Stimulated activated CD4-positive, alpha-beta T cell treated with anti-CD3 and anti-CD28 coated beads, Interleukin-1b, Interleukin-23, amount 100 ng/mL, for 24 hours (primary cell): Measurements from ENCODE around the gene PAPSS2.

Experiments
- DNase-seq, 4 experiments: peaks; one replicate each; pipeline ENCODE4 v3.0.0-alpha.2; 2020; ENCODE audit warnings: low read depth in 4 of 4, low spot score in 1 of 4

The PAPSS2 gene

DNA sequence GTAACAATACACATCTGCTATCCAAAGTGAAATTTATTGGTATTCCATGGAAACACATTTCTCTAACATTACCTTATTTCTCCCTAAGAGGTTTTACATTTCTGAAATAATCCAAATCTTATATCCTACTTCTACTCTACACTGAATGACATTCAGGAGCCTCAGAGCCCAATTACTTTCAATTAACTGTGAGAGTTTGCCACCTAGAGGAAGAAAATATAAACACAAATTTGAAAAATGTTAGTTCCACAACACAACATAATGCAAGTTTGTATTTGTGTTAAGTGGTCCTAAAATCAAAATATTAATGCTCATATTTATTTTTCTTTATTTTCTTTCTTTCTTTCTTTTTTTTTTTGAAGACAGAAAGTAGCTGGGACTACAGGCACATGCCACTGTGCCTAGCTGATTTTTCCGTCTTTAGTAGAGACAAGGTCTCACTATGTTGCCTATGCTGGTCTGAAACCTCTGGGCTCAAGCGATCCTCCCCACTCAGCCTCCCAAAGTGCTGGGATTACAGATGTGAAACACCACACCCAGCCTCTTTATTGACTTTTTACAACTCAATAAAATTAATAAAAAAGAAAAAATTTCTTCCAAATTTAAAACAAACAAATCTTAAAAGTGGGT lies 112.3 kb downstream of the PAPSS2 start:
- DNase-seq: no peak

DNA sequence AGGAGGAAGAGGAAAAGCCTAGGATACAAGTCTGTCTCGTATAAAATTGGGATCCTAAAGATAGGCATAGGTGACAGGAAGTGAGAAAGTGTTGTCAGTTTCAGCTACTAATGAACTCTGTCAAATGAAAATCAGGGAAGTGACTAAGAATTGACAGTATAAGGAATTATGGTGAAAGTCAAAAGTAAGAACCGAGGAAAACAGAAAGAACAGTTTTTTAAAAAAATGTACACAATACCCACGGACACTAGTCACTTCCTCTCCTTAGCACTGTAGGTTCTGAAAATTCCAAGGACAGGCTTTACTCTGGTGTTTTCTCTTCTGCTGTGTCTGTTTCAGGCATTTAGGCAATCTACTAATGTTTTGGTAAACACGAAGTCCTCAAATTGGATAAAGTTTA lies 116.1 kb downstream of the PAPSS2 start:
- DNase-seq: no peak

GRCh38 chr10:87776328-87776727 lies 116.7 kb downstream of the PAPSS2 start:
- DNase-seq: no peak

DNA sequence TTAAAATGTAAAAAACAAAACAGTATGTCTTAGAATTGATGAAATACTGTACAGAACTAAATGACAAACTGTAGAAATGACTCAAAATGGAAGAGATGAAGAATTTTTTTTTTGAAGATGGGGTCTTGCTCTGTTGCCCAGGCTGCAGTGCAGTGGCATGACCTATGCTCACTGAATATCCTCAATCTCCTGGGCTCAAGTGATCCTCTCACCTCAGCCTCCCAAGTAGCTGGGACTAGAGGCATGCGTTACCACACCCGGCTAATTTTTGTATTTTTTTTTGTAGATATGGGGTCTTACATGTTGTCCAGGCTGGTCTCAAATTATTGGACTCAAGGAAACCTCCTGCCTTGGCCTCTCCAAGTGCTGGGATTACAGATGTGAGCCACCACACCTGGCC lies 121.9 kb downstream of the PAPSS2 start:
- no peak for DNase-seq

DNA sequence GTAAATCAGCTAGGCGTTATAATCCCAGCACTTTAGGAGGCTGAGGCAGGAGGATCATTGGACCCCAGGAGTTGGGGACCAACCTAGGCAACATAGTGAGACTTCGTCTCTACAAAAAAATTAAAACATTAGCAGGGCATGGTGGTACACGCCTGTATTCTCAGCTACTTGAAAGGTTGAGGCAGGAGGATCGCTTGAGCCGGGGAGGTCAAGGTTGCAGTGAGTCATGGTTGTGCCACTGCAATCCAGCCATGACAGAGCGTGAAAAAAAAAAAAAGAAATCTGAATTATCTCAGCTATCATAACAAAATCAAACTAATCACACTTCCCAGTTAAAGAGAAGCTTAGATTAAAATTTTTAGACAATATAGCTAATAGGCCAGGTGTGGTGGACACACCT lies 123.0 kb downstream of the PAPSS2 start:
- DNase-seq: no peak

DNA sequence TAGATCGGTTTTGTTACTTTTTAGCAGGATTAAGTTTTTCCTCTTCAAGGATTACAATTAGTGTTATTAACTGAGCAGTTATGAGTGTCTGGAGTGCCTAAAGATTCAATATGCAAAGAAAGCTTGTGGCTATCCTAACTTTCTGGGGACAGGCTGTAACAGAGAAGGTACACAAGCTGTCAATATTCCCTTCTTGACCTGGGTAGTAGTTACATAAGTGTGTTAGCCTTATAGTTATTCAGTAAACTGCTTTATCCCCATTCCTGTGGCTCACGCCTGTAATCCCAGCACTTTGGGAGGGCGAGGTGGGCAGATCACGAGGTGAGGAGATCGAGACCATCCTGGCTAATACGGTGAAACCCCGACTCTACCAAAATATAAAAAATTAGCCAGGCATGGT lies 126.7 kb downstream of the PAPSS2 start:
- DNase-seq: no peak

DNA sequence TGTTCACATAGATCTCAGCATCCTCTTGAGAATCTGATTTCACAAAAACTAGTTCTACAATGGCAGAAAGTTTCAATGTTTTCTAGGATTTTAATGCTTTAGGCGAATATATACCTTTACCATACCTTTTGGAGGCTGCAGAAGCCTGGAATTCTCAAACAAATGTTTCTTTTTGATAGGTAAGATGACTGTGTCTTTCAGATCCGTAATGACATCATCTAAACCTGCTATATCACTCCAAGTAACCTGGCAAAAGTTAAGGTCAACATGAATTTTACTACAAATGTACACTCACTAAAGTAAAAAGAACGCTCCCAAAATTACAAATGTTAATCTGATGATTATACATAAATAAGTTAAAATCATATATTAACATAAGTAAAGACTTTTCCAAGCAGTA lies 130.5 kb downstream of the PAPSS2 start:
- DNase-seq: no peak

DNA sequence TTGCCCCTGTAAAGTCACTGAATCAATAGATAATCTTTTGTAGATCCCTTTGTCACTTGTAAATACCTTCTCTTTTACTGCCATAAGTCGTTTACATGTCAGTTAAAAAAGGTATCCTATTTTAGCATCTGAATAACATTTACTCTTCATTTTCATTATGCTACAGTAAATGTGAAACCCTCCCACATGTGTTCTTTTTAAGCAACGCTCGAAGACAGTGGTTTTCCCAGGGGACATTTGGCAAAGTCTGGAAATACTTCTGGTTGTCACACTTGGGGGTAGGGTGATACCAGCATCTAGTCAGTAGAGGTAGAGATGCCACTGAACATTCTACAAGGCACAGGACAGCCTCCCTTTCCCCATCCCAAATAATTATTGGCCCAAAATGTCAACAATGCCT lies 134.6 kb downstream of the PAPSS2 start:
- no peak for DNase-seq
